ENCODE data around the gene FOXP1. TPM values are rescaled to one million over a fixed set of nuclear protein-coding genes. Genes with fewer than 3 reads are reported as not detected.

Gene FOXP1
- total and polyA plus RNA-seq, 2 donors (not counting 1 experiment from before 2014, with no cell fraction given), result 91.1 to 508 TPM

DNA sequence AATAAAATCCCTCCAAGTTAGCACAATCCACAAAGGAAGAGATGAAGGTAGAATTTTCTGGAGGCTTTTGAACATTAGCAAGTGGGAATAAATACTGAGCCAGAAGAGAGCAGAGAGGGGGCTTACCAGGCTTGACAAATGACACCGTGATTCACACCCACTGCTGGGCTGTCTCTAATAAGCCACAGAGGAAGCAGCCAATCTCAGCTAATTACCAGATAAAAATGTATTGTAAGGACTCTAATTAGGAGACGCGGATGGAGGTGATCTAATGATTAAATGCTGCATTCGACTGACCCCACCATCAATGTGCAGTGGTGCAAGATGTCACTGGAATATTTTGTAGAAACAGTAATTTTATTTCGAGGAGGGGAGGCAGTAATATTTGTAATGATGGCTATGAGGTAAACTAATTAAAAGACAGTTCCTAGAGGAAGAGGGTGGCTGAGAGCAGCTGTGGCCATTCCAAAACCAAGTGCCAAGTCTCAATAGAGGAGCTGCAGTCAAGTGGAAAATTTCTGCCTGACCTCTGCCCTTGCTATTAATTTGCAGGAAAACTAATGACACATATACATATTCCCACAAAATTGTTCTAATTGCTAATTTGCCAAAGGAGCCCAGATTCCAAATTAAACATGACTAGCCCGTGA is 602.2 kb downstream of the FOXP1 start:
- TF ChIP-seq, protein P1, sequence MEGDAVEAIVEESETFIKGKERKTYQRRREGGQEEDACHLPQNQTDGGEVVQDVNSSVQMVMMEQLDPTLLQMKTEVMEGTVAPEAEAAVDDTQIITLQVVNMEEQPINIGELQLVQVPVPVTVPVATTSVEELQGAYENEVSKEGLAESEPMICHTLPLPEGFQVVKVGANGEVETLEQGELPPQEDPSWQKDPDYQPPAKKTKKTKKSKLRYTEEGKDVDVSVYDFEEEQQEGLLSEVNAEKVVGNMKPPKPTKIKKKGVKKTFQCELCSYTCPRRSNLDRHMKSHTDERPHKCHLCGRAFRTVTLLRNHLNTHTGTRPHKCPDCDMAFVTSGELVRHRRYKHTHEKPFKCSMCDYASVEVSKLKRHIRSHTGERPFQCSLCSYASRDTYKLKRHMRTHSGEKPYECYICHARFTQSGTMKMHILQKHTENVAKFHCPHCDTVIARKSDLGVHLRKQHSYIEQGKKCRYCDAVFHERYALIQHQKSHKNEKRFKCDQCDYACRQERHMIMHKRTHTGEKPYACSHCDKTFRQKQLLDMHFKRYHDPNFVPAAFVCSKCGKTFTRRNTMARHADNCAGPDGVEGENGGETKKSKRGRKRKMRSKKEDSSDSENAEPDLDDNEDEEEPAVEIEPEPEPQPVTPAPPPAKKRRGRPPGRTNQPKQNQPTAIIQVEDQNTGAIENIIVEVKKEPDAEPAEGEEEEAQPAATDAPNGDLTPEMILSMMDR (IDR thresholded peaks at IDR 0.05), result no peak
- TF ChIP-seq EZH2 (IDR thresholded peaks at IDR 0.05; ENCODE audit: borderline replicate concordance, insufficient read depth, low read depth, low read length, poor library complexity, severe bottlenecking), result no peak
- H3K27me3 Mint-ChIP-seq, result no peaks in the 10 kb centered on the region
- Histone ChIP-seq H3K36me3 (replicated peaks in 1 of 2; ENCODE audit: control extremely low read depth in 1 of 2, control insufficient read depth in 1 of 2, extremely low read depth in 1 of 2, insufficient read depth in 2 of 2, low read length in 1 of 2) (peaks cover 40 to 90% of the 10 kb centered on the region in 2 experiments), H3K9me3 (ENCODE audit: control extremely low read depth in 1 of 3, control insufficient read depth in 2 of 3, insufficient read depth in 1 of 3, low read length in 2 of 3) (no peaks in the 10 kb centered on the region), H4K20me1 (ENCODE audit: control insufficient read depth, insufficient read depth, low read length, poor library complexity, severe bottlenecking) (peaks cover 45% of the 10 kb centered on the region), H2AFZ (ENCODE audit: insufficient read depth, low read depth, low read length, poor library complexity, severe bottlenecking) (no peak overlapping the region), H3K4me1 (ENCODE audit: control insufficient read depth in 2 of 2, insufficient read depth in 2 of 2, low read length in 2 of 2) (no peaks in the 10 kb centered on the region), H3K4me2 (replicated peaks; ENCODE audit: low read depth, low read length, poor library complexity, severe bottlenecking) (no peak overlapping the region), H3K9ac (ENCODE audit: low read length) (no peak overlapping the region), H3K79me2 (ENCODE audit: control insufficient read depth, insufficient read depth, low read length) (peaks cover 24% of the 10 kb centered on the region), H3K27ac (ENCODE audit: low read length in 2 of 2) (no peak overlapping the region), H3K27me3 (replicated peaks in 1 of 4; ENCODE audit: control extremely low read depth in 1 of 4, control insufficient read depth in 3 of 4, insufficient read depth in 4 of 4, low read length in 3 of 4) (no peaks in the 10 kb centered on the region), H3K4me3 (ENCODE audit: control extremely low read depth in 1 of 5, extremely low read depth in 1 of 5, insufficient read depth in 1 of 5, low read depth in 2 of 5, low read length in 4 of 5) (no peak overlapping the region)
- WGBS (ENCODE audit: insufficient coverage), result 98% methylated on average over 4 of the region's 6 CpGs
- DNase-seq, result no peak
- no peak overlapping the region for H3K4me3 Mint-ChIP-seq
- no peaks in the 10 kb centered on the region for H3K9me3 Mint-ChIP-seq (ENCODE audit: insufficient read depth)
- H3K27ac Mint-ChIP-seq, result no peak overlapping the region
- ATAC-seq (ENCODE audit: low read depth), result no peak
- intact Hi-C loops (cut with micrococcal nuclease), result no loop called here
- ChIA-PET CTCF (no interaction called here), POLR2A (interaction anchor here (0.6 kb wide), 1 partner anchor 76 kb away, joined by 4 read pairs; no protein-coding TSS in a partner anchor)
- peaks cover 11% of the 10 kb centered on the region for H3K4me1 Mint-ChIP-seq

DNA sequence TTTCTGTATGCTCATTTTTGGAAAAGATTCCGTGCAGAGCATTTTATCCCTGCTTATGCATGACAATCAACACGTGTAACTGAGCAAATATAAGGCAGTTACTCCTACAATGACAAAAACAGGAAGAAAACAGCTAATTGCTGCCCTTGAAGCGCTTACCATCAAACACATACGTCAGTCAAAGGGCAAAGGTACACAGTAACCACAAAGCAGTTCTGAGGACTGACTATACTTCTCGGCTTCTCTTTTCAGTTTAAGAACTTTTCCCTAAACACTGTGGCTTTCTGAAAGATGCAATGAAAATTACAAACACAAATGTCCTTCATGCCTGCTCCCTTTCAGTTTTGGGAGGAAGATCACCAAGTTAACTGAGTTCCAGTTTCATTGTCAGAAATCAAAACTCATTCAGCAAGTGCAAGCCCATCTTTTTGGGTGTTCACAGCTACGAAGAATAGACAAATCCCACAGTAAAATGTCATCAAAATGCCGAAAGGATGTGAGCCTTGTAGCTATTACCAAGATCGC is 602.8 kb downstream of the FOXP1 start:
- Mint-ChIP-seq H3K27ac (no peak overlapping the region), H3K9me3 (ENCODE audit: insufficient read depth) (no peaks in the 10 kb centered on the region), H3K27me3 (no peaks in the 10 kb centered on the region), H3K4me1 (peaks cover 11% of the 10 kb centered on the region), H3K4me3 (no peak overlapping the region)
- Histone ChIP-seq H3K36me3 (replicated peaks in 1 of 2; ENCODE audit: control extremely low read depth in 1 of 2, control insufficient read depth in 1 of 2, extremely low read depth in 1 of 2, insufficient read depth in 2 of 2, low read length in 1 of 2) (peaks cover 36 to 90% of the 10 kb centered on the region in 2 experiments), H3K9me3 (ENCODE audit: control extremely low read depth in 1 of 3, control insufficient read depth in 2 of 3, insufficient read depth in 1 of 3, low read length in 2 of 3) (no peaks in the 10 kb centered on the region), H3K27me3 (replicated peaks in 1 of 4; ENCODE audit: control extremely low read depth in 1 of 4, control insufficient read depth in 3 of 4, insufficient read depth in 4 of 4, low read length in 3 of 4) (no peaks in the 10 kb centered on the region), H3K4me2 (replicated peaks; ENCODE audit: low read depth, low read length, poor library complexity, severe bottlenecking) (no peak overlapping the region), H3K4me1 (ENCODE audit: control insufficient read depth in 2 of 2, insufficient read depth in 2 of 2, low read length in 2 of 2) (no peaks in the 10 kb centered on the region), H4K20me1 (ENCODE audit: control insufficient read depth, insufficient read depth, low read length, poor library complexity, severe bottlenecking) (peaks cover 40% of the 10 kb centered on the region), H3K79me2 (ENCODE audit: control insufficient read depth, insufficient read depth, low read length) (peaks cover 20% of the 10 kb centered on the region), H2AFZ (ENCODE audit: insufficient read depth, low read depth, low read length, poor library complexity, severe bottlenecking) (no peak overlapping the region), H3K9ac (ENCODE audit: low read length) (no peak overlapping the region), H3K4me3 (ENCODE audit: control extremely low read depth in 1 of 5, extremely low read depth in 1 of 5, insufficient read depth in 1 of 5, low read depth in 2 of 5, low read length in 4 of 5) (no peak overlapping the region), H3K27ac (ENCODE audit: low read length in 2 of 2) (no peak overlapping the region)
- WGBS (ENCODE audit: insufficient coverage), result 78% methylated on average over 5 of the region's 8 CpGs
- CTCF ChIA-PET, result no interaction called here
- intact Hi-C loops (cut with micrococcal nuclease), result no loop called here
- no peak for DNase-seq
- POLR2A ChIA-PET, result no interaction called here
- ATAC-seq (ENCODE audit: low read depth), result no peak
- TF ChIP-seq, protein P1 (IDR thresholded peaks at IDR 0.05), result no peak
- no peak for TF ChIP-seq EZH2 (IDR thresholded peaks at IDR 0.05; ENCODE audit: borderline replicate concordance, insufficient read depth, low read depth, low read length, poor library complexity, severe bottlenecking)

All from B cell (primary cell).